Common myeloid progenitor, CD34-positive (primary cell): ENCODE data around the gene CHD6.

Experiments used
- CTCF ChIA-PET: fragments of 350-600 bp; sonication (Branson Sonifier 250); formaldehyde crosslinking; loops from one replicate; lab custom pipeline; 2021; ENCODE audit warnings: antibody characterized with exemption; lab: Charles Lee
- POLR2A ChIA-PET: fragments of 350-600 bp; sonication (Branson Sonifier 250); formaldehyde crosslinking; loops from one replicate; lab custom pipeline; 2021; ENCODE audit warnings: antibody characterized with exemption; lab: Charles Lee
- DNase-seq, 3 donors: peaks; one replicate each; pipeline versions ENCODE4 v3.0.0 to v3.0.0-alpha.2; 2013
- H3K27ac ChIP-seq, 2 experiments: 1 replicate in 1 of 2; 2 replicates in 1 of 2; pipeline ENCODE4 v1.7.0; 2013; ENCODE audit warnings: inconsistent platforms in 2 of 2, low read length in 2 of 2, mild to moderate bottlenecking in 2 of 2, low read depth in 1 of 2, moderate library complexity in 1 of 2; ENCODE audit not compliant: severe bottlenecking in 2 of 2, insufficient read depth in 1 of 2, poor library complexity in 1 of 2
- H3K27me3 ChIP-seq, 5 experiments: replicated peaks in 2 of 5; 1 replicate in 3 of 5; 2 replicates in 2 of 5; pipeline versions ENCODE4 v1.6.1 to v1.7.0; 2013; ENCODE audit warnings: low read length in 4 of 5, mild to moderate bottlenecking in 2 of 5, moderate library complexity in 2 of 5, inconsistent platforms in 1 of 5; ENCODE audit not compliant: insufficient read depth in 5 of 5, control insufficient read depth in 4 of 5
- H3K36me3 ChIP-seq, 4 experiments: 1 replicate in 2 of 4; 2 replicates in 2 of 4; pipeline versions ENCODE4 v1.6.1 to v1.7.0; 2013; ENCODE audit warnings: low read length in 3 of 4, control low read depth in 1 of 4, mild to moderate bottlenecking in 1 of 4; ENCODE audit not compliant: control insufficient read depth in 4 of 4, insufficient read depth in 4 of 4
- H3K4me1 ChIP-seq, 4 experiments: 1 replicate in 3 of 4; 2 replicates in 1 of 4; pipeline versions ENCODE4 v1.6.1 to v1.7.1; 2013; ENCODE audit warnings: low read length in 3 of 4, mild to moderate bottlenecking in 3 of 4, control low read depth in 1 of 4, inconsistent platforms in 1 of 4, moderate library complexity in 1 of 4; ENCODE audit not compliant: control insufficient read depth in 4 of 4, insufficient read depth in 4 of 4; ENCODE audit errors: control extremely low read depth in 1 of 4
- H3K4me3 ChIP-seq, 7 experiments: 1 replicate in 4 of 7; 2 replicates in 3 of 7; pipeline versions ENCODE4 v1.5.1 to v1.7.0; 2013; ENCODE audit warnings: mild to moderate bottlenecking in 7 of 7, low read length in 6 of 7, moderate library complexity in 6 of 7, inconsistent platforms in 2 of 7, low read depth in 2 of 7, control low read depth in 1 of 7; ENCODE audit not compliant: insufficient read depth in 4 of 7, control insufficient read depth in 1 of 7; ENCODE audit errors: extremely low read depth in 1 of 7
- H3K9me3 ChIP-seq, 5 experiments: 1 replicate in 4 of 5; 2 replicates in 1 of 5; pipeline versions ENCODE4 v1.6.1 to v1.7.1; 2013; ENCODE audit warnings: low read length in 4 of 5, mild to moderate bottlenecking in 2 of 5, inconsistent platforms in 1 of 5, low read depth in 1 of 5, moderate library complexity in 1 of 5; ENCODE audit not compliant: control insufficient read depth in 4 of 5, insufficient read depth in 2 of 5; ENCODE audit errors: control extremely low read depth in 1 of 5
- WGBS: methylation state at CpG from one replicate; pipeline ENCODE4 v1.1.5; 2013; ENCODE audit not compliant: insufficient coverage; 5-methylcytosine and 5-hydroxymethylcytosine counted together

Gene CHD6

DNA sequence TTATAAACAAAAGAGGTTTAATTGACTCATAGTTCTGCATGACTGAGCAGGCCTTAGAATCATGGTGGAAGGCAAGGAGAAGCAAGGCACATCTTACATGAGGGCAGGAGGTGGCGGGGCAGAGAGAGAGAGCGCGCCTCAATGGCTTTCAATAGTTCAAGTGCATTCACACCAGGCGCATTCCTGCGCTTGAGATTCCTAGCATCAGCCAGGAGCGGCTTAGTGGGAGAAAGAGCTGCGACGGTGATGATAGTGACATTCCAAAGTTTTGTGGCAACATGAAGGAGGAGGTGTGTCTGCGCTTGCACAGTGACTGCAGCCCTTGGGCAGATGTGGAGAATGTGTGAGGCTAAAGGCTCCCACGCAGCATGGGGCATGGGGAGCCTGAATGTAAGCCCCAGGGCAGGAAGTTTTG, 226.6 kb downstream of the CHD6 start:
- H3K9me3 ChIP-seq, result no peaks in the 10 kb centered on the region
- ChIA-PET CTCF (no interaction called here), POLR2A (no interaction called here)
- H3K27ac ChIP-seq, result no peak overlapping the region
- H3K27me3 ChIP-seq, result peaks cover 0 to 13% (median 7%) of the 10 kb centered on the region in 5 experiments
- H3K4me1 ChIP-seq, result no peaks in the 10 kb centered on the region
- H3K36me3 ChIP-seq, result no peaks in the 10 kb centered on the region
- H3K4me3 ChIP-seq, result no peak overlapping the region
- 89% methylated on average over 10 of the region's 10 CpGs for WGBS
- no peak for DNase-seq

- POLR2A ChIA-PET, result no interaction called here
- H3K9me3 ChIP-seq, result no peaks in the 10 kb centered on the region
- no peaks in the 10 kb centered on the region for H3K4me1 ChIP-seq
- no peak overlapping the region for H3K27ac ChIP-seq
- H3K4me3 ChIP-seq, result no peak overlapping the region
- DNase-seq, result no peak
- CTCF ChIA-PET, result interaction anchor here (0.8 kb wide), 1 partner anchor 51 kb away, joined by 3 read pairs; no protein-coding TSS in a partner anchor
- H3K36me3 ChIP-seq, result no peaks in the 10 kb centered on the region
- H3K27me3 ChIP-seq, result peaks cover 0 to 10% (median 5%) of the 10 kb centered on the region in 5 experiments
- WGBS, result no CpG with 5 or more reads among the region's 3 CpGs
Measured at GRCh38 chr20:41390889-41391288, 227.3 kb downstream of the CHD6 start.

- ChIA-PET CTCF (no interaction called here), POLR2A (no interaction called here)
- no peak overlapping the region for H3K4me3 ChIP-seq
- no peak overlapping the region for H3K27ac ChIP-seq
- no peaks in the 10 kb centered on the region for H3K36me3 ChIP-seq
- H3K27me3 ChIP-seq, result peaks cover 0 to 23% (median 11%) of the 10 kb centered on the region in 5 experiments
- WGBS, result 79% methylated on average over 7 of the region's 9 CpGs
- no peak for DNase-seq
- H3K9me3 ChIP-seq, result peaks cover 0 to 5% (median 0%) of the 10 kb centered on the region in 5 experiments
- H3K4me1 ChIP-seq, result no peaks in the 10 kb centered on the region
Measured at GRCh38 chr20:41387444-41387851, 230.7 kb downstream of the CHD6 start.

DNA sequence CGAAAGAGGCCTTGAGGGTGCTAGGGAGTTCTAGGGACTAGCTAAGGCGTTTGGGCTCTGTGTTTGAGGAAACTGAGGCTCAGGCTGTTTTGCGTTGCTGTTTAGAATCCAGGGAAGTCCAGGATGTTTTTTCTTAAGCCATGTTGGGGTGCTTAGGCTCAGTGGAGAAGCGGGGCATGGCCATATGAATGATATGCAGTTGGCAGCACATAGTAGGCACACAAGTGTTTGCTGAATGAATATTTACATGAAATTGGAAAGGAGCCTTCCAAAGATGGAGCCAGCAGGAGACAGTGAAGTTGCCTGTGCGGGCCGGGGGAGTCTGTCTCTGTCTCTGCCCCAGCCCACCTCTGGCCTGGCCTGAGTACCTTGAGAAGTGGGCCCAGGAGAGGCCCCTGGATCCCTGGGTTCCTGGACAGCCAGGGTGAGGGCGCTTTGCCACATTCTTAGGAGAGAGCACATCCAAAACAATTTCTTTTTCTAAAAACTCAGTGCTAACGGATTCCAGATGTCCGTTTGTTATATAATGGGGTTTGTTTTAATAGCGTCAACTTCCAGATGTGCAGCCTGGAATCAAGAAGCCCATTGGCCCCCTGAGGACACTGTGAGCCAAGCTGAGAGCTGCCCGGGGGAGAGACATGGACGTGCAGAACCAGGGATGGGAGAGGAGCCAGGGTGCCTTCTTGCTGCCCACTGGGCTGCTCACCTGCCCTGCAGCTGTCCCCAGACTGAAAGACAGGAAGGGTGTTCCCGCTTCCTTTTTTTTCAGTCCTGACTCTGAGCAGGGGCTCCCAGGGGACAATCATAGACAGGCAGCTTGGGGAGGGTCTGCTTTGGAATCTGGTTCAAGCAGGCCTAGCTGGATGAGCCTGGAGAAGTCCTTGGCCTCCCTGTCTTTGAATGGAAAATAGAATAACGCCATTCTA, 231.4 kb downstream of the CHD6 start:
- Histone ChIP-seq H3K27ac (no peak overlapping the region), H3K27me3 (peaks cover 0 to 23% (median 11%) of the 10 kb centered on the region in 5 experiments), H3K4me3 (no peak overlapping the region), H3K9me3 (peaks cover 0 to 5% (median 0%) of the 10 kb centered on the region in 5 experiments), H3K36me3 (no peaks in the 10 kb centered on the region), H3K4me1 (no peaks in the 10 kb centered on the region)
- WGBS, result 94% methylated on average over 13 of the region's 14 CpGs
- no peak for DNase-seq
- CTCF ChIA-PET, result no interaction called here
- POLR2A ChIA-PET, result no interaction called here

DNA sequence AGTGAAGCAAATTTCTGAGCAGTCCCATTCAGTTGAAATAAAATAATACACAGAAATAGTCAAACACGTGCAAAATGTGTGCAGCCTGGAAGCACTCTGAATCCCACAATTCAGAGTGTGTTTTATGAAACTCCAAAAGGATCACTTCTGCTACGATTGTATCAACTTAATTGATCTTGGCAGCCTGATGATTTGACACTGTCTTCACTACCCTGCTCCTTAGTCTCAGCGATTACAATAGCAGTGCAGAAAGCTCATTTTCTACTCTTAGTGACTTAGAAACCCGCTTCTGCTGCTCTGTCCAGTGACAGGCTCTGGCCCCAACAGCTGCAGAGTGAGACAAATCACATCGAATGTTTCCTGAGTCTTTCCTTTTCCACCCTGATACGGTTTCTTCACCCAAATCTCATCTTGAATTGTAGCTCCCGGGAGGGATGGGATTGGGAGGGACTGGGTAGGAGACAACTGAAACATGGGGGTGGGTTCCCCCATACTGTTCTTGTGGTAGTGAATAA, 235.3 kb downstream of the CHD6 start:
- CTCF ChIA-PET, result no interaction called here
- H3K9me3 ChIP-seq, result peaks cover 0 to 5% (median 0%) of the 10 kb centered on the region in 5 experiments
- WGBS, result 87% methylated on average over 7 of the region's 7 CpGs
- no peaks in the 10 kb centered on the region for H3K36me3 ChIP-seq
- H3K27ac ChIP-seq, result no peak overlapping the region
- peaks cover 0 to 49% (median 22%) of the 10 kb centered on the region in 5 experiments for H3K27me3 ChIP-seq
- H3K4me1 ChIP-seq, result peaks cover 3 to 11% (median 4%) of the 10 kb centered on the region in 4 experiments
- no peak overlapping the region for H3K4me3 ChIP-seq
- DNase-seq, result no peak
- POLR2A ChIA-PET, result no interaction called here

GRCh38 chr20:41380551-41381193, 237.5 kb downstream of the CHD6 start:
- H3K27ac ChIP-seq, result no peak overlapping the region
- peaks cover 0 to 66% (median 30%) of the 10 kb centered on the region in 5 experiments for H3K27me3 ChIP-seq
- no peak for DNase-seq
- peaks cover 3 to 11% (median 4%) of the 10 kb centered on the region in 4 experiments for H3K4me1 ChIP-seq
- WGBS, result 77% methylated on average over 7 of the region's 12 CpGs
- peaks cover 0 to 5% (median 0%) of the 10 kb centered on the region in 5 experiments for H3K9me3 ChIP-seq
- ChIA-PET POLR2A (no interaction called here), CTCF (no interaction called here)
- H3K4me3 ChIP-seq, result no peak overlapping the region
- no peaks in the 10 kb centered on the region for H3K36me3 ChIP-seq
